ENCODE measurements around the gene CD44.
A peak's percentile ranks its signal among the peaks of the same experiment; 100 is the strongest.
"Not testable (repeated sequence)": the region's sequence is repeated elsewhere in the genome, so short reads cannot be mapped to it uniquely, and the experiment has no call there.

CD44 gene

DNA sequence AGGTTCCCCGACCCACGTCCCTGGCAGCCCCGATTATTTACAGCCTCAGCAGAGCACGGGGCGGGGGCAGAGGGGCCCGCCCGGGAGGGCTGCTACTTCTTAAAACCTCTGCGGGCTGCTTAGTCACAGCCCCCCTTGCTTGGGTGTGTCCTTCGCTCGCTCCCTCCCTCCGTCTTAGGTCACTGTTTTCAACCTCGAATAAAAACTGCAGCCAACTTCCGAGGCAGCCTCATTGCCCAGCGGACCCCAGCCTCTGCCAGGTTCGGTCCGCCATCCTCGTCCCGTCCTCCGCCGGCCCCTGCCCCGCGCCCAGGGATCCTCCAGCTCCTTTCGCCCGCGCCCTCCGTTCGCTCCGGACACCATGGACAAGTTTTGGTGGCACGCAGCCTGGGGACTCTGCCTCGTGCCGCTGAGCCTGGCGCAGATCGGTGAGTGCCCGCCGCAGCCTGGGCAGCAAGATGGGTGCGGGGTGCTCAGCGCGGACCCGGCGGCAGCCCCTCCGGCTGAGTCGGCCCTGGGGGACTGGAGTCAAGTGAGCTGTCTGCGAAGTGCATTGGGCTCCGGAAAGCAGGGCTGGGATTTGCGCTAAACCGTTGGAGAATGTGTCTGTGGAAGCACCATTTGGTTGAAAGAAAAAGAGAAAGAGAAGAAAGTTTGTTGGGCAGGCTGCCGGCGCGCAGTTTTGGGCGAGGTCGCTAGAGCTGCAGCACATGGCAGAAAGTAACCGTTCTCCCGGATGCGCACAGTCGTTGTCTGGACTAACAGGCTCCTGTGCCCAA, at the start of gene CD44:
Gene CD44 (plus strand): TSS at position 229 of the 779 bp plus-strand sequence. CDS start 133 bp downstream, at position 362.
- DNase-seq = peak in 7 of 56 donors; percentile 3 to 40 (median 23)

DNA sequence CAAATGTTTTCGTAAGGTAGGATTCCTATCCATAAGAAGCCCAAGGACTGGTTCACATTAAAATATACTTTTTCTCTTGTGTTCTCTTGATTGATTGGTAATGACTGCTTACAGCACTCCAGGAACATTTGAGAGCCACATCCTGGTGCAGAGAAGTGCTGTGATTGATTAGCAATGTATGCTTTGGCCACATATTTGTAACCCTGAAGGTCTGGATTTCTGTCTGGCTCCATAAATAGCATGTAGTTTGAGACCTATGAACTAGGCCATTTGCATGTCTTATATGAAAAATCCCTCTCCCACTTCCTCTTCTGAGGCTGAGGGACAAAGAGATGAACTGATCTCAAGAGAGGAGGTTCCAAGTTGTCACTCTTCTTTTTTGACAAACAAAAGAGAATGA, 49.3 kb upstream of the CD44 start:
- DNase-seq = no peak

DNA sequence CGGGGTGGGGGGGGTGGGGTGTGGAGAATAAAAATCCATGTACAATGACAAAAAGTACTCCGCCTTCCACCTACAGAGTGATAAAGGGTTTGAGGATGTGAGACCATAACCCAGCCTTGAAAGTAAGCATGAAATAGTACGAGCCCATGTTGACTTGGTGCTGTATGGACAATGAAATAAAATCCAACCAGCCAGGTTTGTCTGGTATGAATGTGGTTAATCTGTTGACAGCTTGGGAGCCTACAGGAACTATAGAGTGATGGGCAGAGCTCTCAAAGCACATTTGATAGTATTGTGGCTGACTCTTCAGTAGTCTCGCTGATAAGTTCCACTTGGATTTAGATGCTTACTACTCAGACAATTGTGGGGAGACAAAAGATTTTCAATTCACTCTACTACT, 48.8 kb upstream of the CD44 start:
- DNase-seq = no peak

DNA sequence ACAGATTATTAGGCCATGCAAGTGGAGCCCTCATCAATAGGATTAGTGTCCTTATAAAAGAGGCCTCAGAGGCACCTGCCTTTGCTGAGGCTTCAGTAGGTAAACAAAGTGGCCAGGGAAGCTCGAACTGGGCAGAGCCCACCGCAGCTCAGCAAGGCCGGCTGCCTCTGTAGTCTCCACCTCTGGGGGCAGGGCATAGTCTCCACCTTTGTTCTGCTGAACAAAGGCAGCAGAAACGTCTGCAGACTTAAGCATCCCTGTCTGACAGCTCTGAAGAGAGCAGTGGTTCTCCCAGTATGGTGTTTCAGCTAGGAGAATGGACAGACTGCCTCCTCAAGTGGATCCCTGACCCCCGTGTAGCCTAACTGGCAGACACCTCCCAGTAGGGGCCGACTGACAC, 48.0 kb upstream of the CD44 start:
- not testable (repeated sequence) for DNase-seq

DNA sequence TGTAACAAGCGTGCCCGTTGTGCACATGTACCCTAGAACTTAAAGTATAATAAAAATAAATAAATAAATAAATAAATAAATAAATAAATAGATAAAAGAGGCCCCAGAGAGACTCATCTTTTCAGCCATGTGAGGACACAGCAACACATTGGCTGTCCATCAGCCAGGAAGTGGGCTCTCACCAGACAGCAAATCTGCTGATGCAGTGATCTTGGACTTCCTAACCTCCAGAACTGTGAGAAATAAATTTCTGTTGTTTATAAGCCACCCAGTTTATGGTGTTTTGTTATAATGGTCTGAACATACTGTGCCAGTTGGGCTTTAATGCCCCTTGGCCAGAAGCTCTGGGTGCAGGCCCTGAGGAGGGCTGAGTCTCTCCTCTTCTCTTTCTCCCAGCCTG, 42.2 kb upstream of the CD44 start:
- DNase-seq = no peak

GRCh38 chr11:35097814-35098455, 41.0 kb upstream of the CD44 start:
- DNase-seq = no peak

- no peak for DNase-seq
Observed at GRCh38 chr11:35098855-35099254, 40.1 kb upstream of the CD44 start.

- DNase-seq = no peak
Observed at GRCh38 chr11:35099278-35100012, 39.5 kb upstream of the CD44 start.

DNA sequence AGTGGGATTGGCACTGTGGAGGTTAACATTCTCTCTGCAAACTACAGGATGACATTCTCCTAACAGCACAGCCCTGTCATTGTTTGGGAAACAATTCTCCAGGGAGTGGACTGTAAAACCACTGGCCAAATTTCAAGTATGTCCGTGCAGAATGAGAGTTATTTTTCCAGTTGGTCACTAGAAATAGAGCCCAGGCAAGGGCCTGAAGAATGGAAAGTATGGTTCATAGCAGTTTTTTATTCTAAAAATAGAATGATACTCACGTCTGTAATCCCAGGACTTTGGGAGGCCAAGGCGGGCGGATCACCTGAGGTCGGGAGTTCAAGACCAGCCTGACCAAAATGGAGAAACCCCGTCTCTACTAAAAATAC, 39.0 kb upstream of the CD44 start:
- no peak for DNase-seq

GRCh38 chr11:35101223-35101622, 37.7 kb upstream of the CD44 start:
- peak in 1 of 56 donors; percentile 12 for DNase-seq

DNA sequence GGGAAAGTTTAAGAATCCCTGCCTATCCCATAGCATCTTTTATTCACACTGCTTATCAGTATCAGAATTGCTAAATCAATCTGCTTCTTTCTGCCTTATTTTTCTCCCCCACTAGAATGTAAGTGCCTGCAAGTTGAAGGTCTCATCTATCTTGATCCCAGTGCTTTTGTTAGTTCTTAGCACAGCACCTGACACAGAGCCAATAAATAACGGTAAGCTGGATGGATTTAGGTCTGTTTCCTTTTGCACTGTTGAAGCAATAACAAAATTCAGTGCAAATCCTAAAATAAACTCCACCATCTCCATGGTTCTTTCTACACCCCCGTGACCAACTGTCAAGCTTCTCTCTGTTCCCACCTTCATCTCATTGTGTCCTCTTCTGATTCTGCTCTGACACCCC, 36.7 kb upstream of the CD44 start:
- no peak for DNase-seq

DNA sequence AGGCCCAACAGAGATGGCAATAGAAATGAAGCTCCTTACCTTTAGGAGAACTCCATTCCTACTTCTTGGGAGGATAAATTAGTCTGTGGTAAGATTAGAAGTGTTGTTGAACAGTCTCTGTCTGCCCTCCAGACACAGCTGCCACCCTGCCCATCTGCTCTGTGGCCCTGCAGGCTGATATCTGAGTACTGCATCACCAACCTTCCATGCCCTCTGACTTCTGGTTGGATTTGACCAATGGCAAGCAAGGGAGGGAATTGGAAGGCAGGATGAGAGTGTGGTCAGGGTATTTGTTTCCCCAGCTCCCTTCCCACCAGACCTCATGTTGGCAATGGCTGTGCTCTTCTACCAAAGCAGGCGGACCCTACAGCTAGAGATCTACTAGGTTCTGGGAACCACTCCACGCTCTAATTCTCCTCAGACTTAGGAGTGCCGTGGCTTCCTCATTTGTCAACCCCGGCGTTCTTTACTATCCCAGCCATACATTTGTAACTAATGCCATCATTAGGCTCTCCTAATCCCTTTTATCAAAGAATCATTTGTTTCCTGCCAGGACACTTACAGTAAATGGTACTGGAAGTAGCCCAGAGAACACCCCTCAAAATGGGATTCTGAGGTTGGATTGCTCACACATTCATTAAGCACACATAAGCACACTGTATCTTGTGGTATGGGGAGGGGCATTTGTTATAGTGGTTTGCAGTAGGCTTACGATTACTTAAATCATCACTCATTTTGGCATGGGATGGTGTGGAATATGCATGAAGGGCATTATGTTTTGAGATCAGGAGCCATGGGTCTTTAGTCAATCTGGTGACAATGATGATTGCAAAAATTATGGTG, 35.4 kb upstream of the CD44 start:
- no peak for DNase-seq

GRCh38 chr11:35104655-35105054, 34.3 kb upstream of the CD44 start:
- DNase-seq = no peak

DNA sequence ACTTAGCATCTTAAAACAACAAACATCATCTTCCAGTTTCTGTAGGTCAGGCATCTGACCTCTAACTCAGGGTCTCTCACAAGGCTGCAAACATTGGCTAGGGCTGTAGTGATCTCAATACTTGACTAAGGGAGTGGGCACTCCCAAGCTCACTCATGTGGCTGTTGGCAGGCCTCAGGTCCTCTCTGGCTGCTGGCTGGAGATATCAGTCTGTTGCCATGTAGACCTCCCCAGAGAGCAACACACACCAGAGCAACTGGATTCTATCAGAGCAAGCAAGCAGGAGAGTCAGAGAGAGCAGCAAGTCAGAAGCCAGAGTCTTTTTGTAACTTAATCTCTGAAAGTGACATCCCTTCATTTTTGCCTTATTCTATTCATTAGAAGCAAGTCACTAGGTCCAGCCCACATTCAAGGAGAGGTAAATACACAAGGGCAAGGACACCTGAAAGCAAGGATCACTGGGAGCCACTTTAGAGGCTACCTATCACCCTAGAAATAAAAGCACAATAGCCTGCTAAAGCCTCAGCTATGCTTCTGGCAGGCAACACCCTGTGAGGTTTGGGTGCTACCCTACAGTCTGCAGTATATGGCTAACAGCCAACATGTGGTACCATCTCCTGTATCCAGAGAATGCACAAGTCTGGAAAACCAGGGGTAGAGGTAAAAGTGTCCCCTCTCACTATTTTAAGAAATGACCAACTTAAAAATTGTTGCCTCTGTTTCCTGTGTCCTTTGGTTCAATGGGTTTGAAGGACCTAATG, 33.5 kb upstream of the CD44 start:
- DNase-seq = no peak

- DNase-seq = peak in 1 of 56 donors; percentile 2
Observed at GRCh38 chr11:35106595-35106994, 32.4 kb upstream of the CD44 start.

DNA sequence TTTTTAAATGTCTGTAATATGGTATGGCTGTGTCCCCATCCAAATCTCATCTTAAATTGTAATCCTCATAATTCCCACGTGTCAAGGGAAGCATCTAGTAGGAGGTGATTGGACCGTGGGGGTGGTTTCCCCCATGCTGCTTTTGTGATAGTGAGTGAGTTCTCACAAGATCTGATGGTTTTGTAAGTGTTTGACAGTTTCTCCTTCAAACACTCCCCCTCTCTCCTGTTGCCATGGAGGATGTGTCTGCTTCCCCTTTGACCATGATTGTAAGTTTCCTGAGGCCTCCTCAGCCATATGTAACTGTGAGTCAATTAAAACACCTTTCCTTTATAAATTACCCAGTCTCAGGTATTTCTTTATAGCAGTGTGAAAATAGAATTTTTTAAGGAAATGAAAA, 31.1 kb upstream of the CD44 start:
- DNase-seq = no peak

- not testable (repeated sequence) for DNase-seq
Observed at GRCh38 chr11:35108336-35108735, 30.6 kb upstream of the CD44 start.

GRCh38 chr11:35109041-35109440, 29.9 kb upstream of the CD44 start:
- DNase-seq = no peak

DNA sequence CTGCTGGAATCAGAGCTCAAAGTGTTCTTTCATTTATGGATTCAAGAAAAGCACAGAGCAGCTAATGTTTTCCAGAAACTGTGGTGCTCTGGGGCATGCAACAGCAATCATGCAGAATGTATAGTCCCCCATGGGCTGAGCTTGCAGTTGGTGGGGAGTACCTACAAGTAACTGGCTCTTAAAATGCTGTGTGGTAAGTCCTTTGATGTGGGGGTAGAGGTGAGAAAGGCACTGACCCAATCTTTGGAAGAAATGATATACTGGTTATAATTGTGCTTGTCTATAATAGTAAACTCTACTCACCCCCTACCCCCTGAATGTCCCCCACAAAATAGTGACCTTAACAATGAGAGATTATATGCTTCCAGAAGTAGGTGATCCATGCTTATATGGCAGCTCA, 29.1 kb upstream of the CD44 start:
- no peak for DNase-seq

DNA sequence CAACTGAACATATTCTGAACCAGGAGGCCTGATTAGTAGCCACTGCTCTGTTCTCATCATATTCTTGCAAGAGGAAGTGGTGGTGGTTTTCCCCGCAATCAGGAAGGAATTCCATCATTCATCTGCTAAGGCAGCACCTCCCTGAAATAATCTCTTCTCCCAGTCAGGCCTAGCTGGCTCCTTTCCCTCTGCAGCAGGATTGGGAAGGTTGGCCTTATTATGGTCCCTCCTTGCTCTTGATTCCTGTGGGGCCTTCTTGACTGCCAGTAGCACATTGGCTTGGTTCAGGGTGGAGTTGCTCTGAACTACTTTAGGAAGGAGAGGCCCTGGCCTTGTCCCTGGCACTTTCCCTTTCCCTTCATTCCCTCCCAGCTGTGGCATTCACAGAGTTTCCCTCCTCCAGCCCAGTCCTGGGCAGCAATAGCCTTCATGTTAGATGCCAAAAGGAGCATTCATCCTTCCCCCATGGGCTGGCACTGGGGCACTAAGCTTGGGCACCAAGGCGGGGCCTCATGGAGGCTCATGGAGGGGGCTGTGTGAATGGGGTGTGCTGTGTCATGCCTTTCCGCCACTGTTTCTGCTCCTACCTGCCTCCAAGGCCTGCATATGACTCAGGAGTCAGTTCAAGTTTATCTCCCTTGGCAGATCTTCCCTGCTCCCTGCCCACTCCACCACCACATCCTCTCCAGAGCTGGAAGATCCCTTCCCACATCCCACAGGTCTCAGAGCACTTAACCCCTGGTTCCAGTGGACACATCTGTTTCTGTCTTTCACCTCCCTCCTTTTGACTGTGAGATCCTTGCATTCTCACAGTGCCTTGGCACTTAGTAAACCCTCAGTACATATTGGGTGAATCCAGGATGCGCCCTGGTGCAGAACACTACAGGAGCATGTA, 27.6 kb upstream of the CD44 start:
- DNase-seq = peak in 2 of 56 donors; percentile 2 to 9

Measured in nucleus accumbens (tissue), 56 donors.